Loucy (cell line): ENCODE measurements around the gene SH3BP1.

Experiments
- CTCF ChIP-seq: fragments of 200-600 bp; sonication (generic); conservative IDR thresholded peaks from 2 replicates; pipeline ENCODE4 v1.5.1; 2014; ENCODE audit warnings: mild to moderate bottlenecking, antibody characterized with exemption, low read length
- EZH2phosphoT487 ChIP-seq: fragments of 200-600 bp; IDR thresholded peaks from 2 replicates; pipeline ENCODE4 v1.6.1; 2018; ENCODE audit warnings: antibody characterized with exemption, mild to moderate bottlenecking, moderate library complexity, borderline replicate concordance

GRCh38 chr22:37701141-37701786, 61.8 kb downstream of the SH3BP1 start:
- TF ChIP-seq CTCF = no peak
- TF ChIP-seq EZH2phosphoT487 = no peak
